Activated naive CD4-positive, alpha-beta T cell treated with anti-CD3 and anti-CD28 coated beads, Interleukin-2, amount 50 U/mL, for 24 hours (primary cell): ENCODE measurements around the gene CNGB1.
"Not testable (repeated sequence)": the region's sequence is repeated elsewhere in the genome, so short reads cannot be mapped to it uniquely, and the experiment has no call there.

Experiments
- H3K27ac Mint-ChIP-seq: one replicate; pipeline ENCODE4 v1.8.0; 2021; ENCODE audit warnings: mild to moderate bottlenecking, mixed read lengths
- H3K27me3 Mint-ChIP-seq: one replicate; pipeline ENCODE4 v1.8.0; 2021; ENCODE audit warnings: mixed read lengths
- H3K36me3 Mint-ChIP-seq: one replicate; pipeline ENCODE4 v1.8.0; 2021; ENCODE audit warnings: mixed read lengths
- H3K4me1 Mint-ChIP-seq: one replicate; pipeline ENCODE4 v1.8.0; 2021; ENCODE audit warnings: mixed read lengths
- H3K4me3 Mint-ChIP-seq: one replicate; pipeline ENCODE4 v1.8.0; 2021; ENCODE audit warnings: mild to moderate bottlenecking, mixed read lengths
- H3K9me3 Mint-ChIP-seq: one replicate; pipeline ENCODE4 v1.8.0; 2021; ENCODE audit warnings: mixed read lengths

The CNGB1 gene

GRCh38 chr16:57846078-57846697 is 124.7 kb downstream of the CNGB1 start:
- Mint-ChIP-seq H3K27ac (no peak overlapping the region), H3K36me3 (no peaks in the 10 kb centered on the region), H3K9me3 (no peaks in the 10 kb centered on the region), H3K4me1 (peaks cover 7% of the 10 kb centered on the region), H3K27me3 (no peaks in the 10 kb centered on the region), H3K4me3 (no peak overlapping the region)

- H3K36me3 Mint-ChIP-seq = no peaks in the 10 kb centered on the region
- no peak overlapping the region for H3K27ac Mint-ChIP-seq
- peaks cover 7% of the 10 kb centered on the region for H3K4me1 Mint-ChIP-seq
- no peaks in the 10 kb centered on the region for H3K27me3 Mint-ChIP-seq
- H3K4me3 Mint-ChIP-seq = no peak overlapping the region
- no peaks in the 10 kb centered on the region for H3K9me3 Mint-ChIP-seq
Measured at GRCh38 chr16:57845115-57845514, 125.8 kb downstream of the CNGB1 start.

- H3K27ac Mint-ChIP-seq = no peak overlapping the region
- H3K27me3 Mint-ChIP-seq = no peaks in the 10 kb centered on the region
- no peak overlapping the region for H3K4me3 Mint-ChIP-seq
- H3K9me3 Mint-ChIP-seq = no peaks in the 10 kb centered on the region
- no peaks in the 10 kb centered on the region for H3K36me3 Mint-ChIP-seq
- H3K4me1 Mint-ChIP-seq = peaks cover 7% of the 10 kb centered on the region
Measured at GRCh38 chr16:57844416-57845030, 126.4 kb downstream of the CNGB1 start.

GRCh38 chr16:57843400-57843799 is 127.5 kb downstream of the CNGB1 start:
- Mint-ChIP-seq H3K36me3 (no peaks in the 10 kb centered on the region), H3K27me3 (no peaks in the 10 kb centered on the region), H3K4me1 (peaks cover 7% of the 10 kb centered on the region), H3K9me3 (no peaks in the 10 kb centered on the region), H3K4me3 (no peak overlapping the region), H3K27ac (no peak overlapping the region)

- H3K4me1 Mint-ChIP-seq = peaks cover 7% of the 10 kb centered on the region
- H3K27me3 Mint-ChIP-seq = no peaks in the 10 kb centered on the region
- H3K4me3 Mint-ChIP-seq = no peak overlapping the region
- H3K27ac Mint-ChIP-seq = no peak overlapping the region
- no peaks in the 10 kb centered on the region for H3K36me3 Mint-ChIP-seq
- no peaks in the 10 kb centered on the region for H3K9me3 Mint-ChIP-seq
Measured at GRCh38 chr16:57842601-57843000, 128.3 kb downstream of the CNGB1 start.

GRCh38 chr16:57840833-57841232 is 130.1 kb downstream of the CNGB1 start:
- Mint-ChIP-seq H3K4me1 (peaks cover 4% of the 10 kb centered on the region), H3K27ac (no peak overlapping the region), H3K4me3 (no peak overlapping the region), H3K9me3 (no peaks in the 10 kb centered on the region), H3K27me3 (no peaks in the 10 kb centered on the region), H3K36me3 (no peaks in the 10 kb centered on the region)

GRCh38 chr16:57838161-57838560 is 132.8 kb downstream of the CNGB1 start:
- Mint-ChIP-seq H3K4me1 (no peaks in the 10 kb centered on the region), H3K9me3 (no peaks in the 10 kb centered on the region), H3K27ac (no peak overlapping the region), H3K36me3 (no peaks in the 10 kb centered on the region), H3K4me3 (no peak overlapping the region), H3K27me3 (no peaks in the 10 kb centered on the region)

- Mint-ChIP-seq H3K4me1 (no peaks in the 10 kb centered on the region), H3K27ac (no peak overlapping the region), H3K4me3 (no peak overlapping the region), H3K36me3 (no peaks in the 10 kb centered on the region), H3K27me3 (no peaks in the 10 kb centered on the region), H3K9me3 (no peaks in the 10 kb centered on the region)
Measured at GRCh38 chr16:57837305-57838125, 133.4 kb downstream of the CNGB1 start.

- H3K4me3 Mint-ChIP-seq, H3K4me1 Mint-ChIP-seq, H3K27ac Mint-ChIP-seq, H3K27me3 Mint-ChIP-seq, H3K9me3 Mint-ChIP-seq, H3K36me3 Mint-ChIP-seq: not testable (repeated sequence)
Measured at GRCh38 chr16:57835439-57835838, 135.5 kb downstream of the CNGB1 start.

- Mint-ChIP-seq H3K4me3 (no peak overlapping the region), H3K36me3 (no peaks in the 10 kb centered on the region), H3K27me3 (peaks cover 2% of the 10 kb centered on the region), H3K4me1 (no peaks in the 10 kb centered on the region), H3K9me3 (no peaks in the 10 kb centered on the region), H3K27ac (no peak overlapping the region)
Measured at GRCh38 chr16:57834936-57835335, 136.0 kb downstream of the CNGB1 start.
